OCI-LY7 (cell line): ENCODE measurements around the gene OTOP3. TPM values are rescaled to one million over a fixed set of nuclear protein-coding genes. Genes with fewer than 3 reads are reported as not detected.

Experiments used
- BruUV-seq: library from RNA; stranded (reverse); fragments of 400-500 nt; replicated peaks from 2 replicates; lab custom pipeline; 2021; lab: Mats Ljungman, UMichigan
- CTCF ChIA-PET: fragments of 300-600 bp; sonication (Branson Sonifier 250); formaldehyde crosslinking; loops from one replicate; lab custom pipeline; 2022; ENCODE audit warnings: antibody characterized with exemption; ENCODE audit not compliant: unreplicated experiment; lab: Charles Lee
- POLR2A ChIA-PET: fragments of 300-600 bp; sonication (Branson Sonifier 250); formaldehyde crosslinking; loops from one replicate; lab custom pipeline; 2022; ENCODE audit warnings: antibody characterized with exemption; lab: Charles Lee
- DNase-seq: peaks from one replicate; pipeline ENCODE4 v3.0.0-alpha.2; 2015; ENCODE audit warnings: low spot score
- H2AFZ ChIP-seq: fragments of 200-600 bp; sonication (generic), shearing (Covaris generic); 2 replicates; pipeline ENCODE4 v1.6.1; 2014; ENCODE audit warnings: mild to moderate bottlenecking, antibody characterized with exemption, low read length, moderate library complexity
- H3K27ac ChIP-seq: fragments of 200-600 bp; sonication (generic); 2 replicates; pipeline ENCODE4 v1.5.1; 2014; ENCODE audit warnings: mixed run types, low read depth, mild to moderate bottlenecking, moderate library complexity, low read length, inconsistent platforms; ENCODE audit not compliant: poor library complexity, severe bottlenecking
- H3K36me3 ChIP-seq: fragments of 200-600 bp; sonication (generic); 2 replicates; pipeline ENCODE4 v1.6.1; 2014; ENCODE audit warnings: mild to moderate bottlenecking, antibody characterized with exemption, low read length, moderate library complexity, mixed read lengths; ENCODE audit not compliant: insufficient read depth
- H3K4me1 ChIP-seq: fragments of 200-600 bp; sonication (generic); 2 replicates; pipeline ENCODE4 v1.5.1; 2014; ENCODE audit warnings: mild to moderate bottlenecking, low read length; ENCODE audit not compliant: insufficient read depth, poor library complexity, severe bottlenecking
- H3K4me2 ChIP-seq: fragments of 200-600 bp; sonication (generic); 2 replicates; pipeline ENCODE4 v1.6.1; 2014; ENCODE audit warnings: mild to moderate bottlenecking, low read length
- H3K4me3 ChIP-seq: fragments of 200-600 bp; sonication (generic); 2 replicates; pipeline ENCODE4 v1.5.1; 2014; ENCODE audit warnings: mild to moderate bottlenecking, low read depth, low read length; ENCODE audit not compliant: poor library complexity, severe bottlenecking
- H3K79me2 ChIP-seq: fragments of 200-600 bp; sonication (generic); 2 replicates; pipeline ENCODE4 v1.6.1; 2016; ENCODE audit warnings: low read depth, mild to moderate bottlenecking, low read length, moderate library complexity, mixed read lengths; ENCODE audit not compliant: insufficient read depth
- H3K9me2 ChIP-seq: fragments of 200-600 bp; sonication (generic); 2 replicates; pipeline ENCODE4 v1.6.1; 2016; ENCODE audit warnings: mild to moderate bottlenecking, low read length, mixed read lengths; ENCODE audit not compliant: insufficient read depth
- H3K9me3 ChIP-seq: fragments of 200-600 bp; sonication (generic); 2 replicates; pipeline ENCODE4 v1.6.1; 2014; ENCODE audit warnings: mild to moderate bottlenecking, mixed run types, low read length, mixed read lengths
- H4K20me1 ChIP-seq: fragments of 200-600 bp; sonication (generic); 2 replicates; pipeline ENCODE4 v1.6.1; 2014; ENCODE audit warnings: mild to moderate bottlenecking, antibody characterized with exemption, low read length, moderate library complexity, mixed read lengths; ENCODE audit not compliant: insufficient read depth
- EZH2phosphoT487 ChIP-seq: fragments of 200-600 bp; sonication (generic); IDR thresholded peaks from 2 replicates; pipeline ENCODE4 v1.6.1; 2018; ENCODE audit warnings: low read depth, borderline replicate concordance, mild to moderate bottlenecking, mixed run types, antibody characterized with exemption, low read length, moderate library complexity, mixed read lengths
- intact Hi-C: fragments of 100-400 bp; cut with micrococcal nuclease; formaldehyde crosslinking; loops from one replicate; pipeline ENCODE4 v1.10.0; 2022; ENCODE audit not compliant: unreplicated experiment
- total RNA-seq, 2 experiments: library from RNA; depleted of rRNA in 1 of 2; stranded (reverse); fragments of >200 nt in 1 of 2; shearing (Covaris generic) in 1 of 2; gene quantifications; 2 replicates each; pipeline ENCODE4 v1.2.3, GENCODE V29; 2014 to 2022
- TF ChIP-seq, protein P1 (sequence below): fragments of 200-600 bp; sonication (generic); conservative IDR thresholded peaks from 2 replicates; pipeline ENCODE4 v1.5.1; 2014; ENCODE audit warnings: mild to moderate bottlenecking, antibody characterized with exemption, low read length, moderate library complexity, mixed read lengths

Gene OTOP3
- total RNA-seq, 2 experiments from 2014 or later: not detected

DNA sequence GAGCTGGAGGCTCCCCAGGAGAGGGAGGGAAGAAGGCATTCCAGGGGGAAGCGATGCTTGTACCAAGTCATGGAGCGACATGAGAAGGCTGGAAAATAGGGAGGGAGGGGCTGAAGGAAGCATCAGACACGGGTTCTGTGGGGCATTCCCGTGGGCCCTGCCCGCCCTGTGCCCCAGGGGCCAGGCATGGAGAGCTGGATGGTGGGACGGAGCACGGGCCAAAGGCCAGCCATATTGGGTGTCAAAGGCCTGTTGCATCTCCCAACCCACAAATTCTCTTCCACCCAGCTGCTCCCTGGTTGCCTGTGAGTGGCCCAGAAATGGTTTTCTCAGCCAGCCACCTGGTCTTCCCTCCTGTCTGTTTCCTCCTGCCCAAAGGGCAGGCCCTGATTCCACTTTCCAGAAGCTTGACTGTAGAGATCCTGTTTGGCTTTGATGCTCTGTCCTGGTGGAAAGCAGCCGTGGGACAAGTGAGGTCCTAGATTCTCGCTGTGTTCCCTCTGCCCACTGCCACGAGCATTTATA lies 54.9 kb downstream of the OTOP3 start:
- ChIA-PET POLR2A (interaction anchor here (0.6 to 2.0 kb wide), 5 partner anchors 18 to 605 kb away, joined by 3 to 5 read pairs (median 4); partner anchors contain the start of gene HID1), CTCF (no interaction called here)
- intact Hi-C loops: no loop called here
- no peaks in the 10 kb centered on the region for H4K20me1 ChIP-seq
- H3K79me2 ChIP-seq: no peaks in the 10 kb centered on the region
- H3K4me2 ChIP-seq: no peak overlapping the region
- no peaks in the 10 kb centered on the region for H3K9me3 ChIP-seq
- DNase-seq: no peak
- no peak overlapping the region for H2AFZ ChIP-seq
- H3K36me3 ChIP-seq: no peaks in the 10 kb centered on the region
- H3K9me2 ChIP-seq: no peaks in the 10 kb centered on the region
- TF ChIP-seq EZH2phosphoT487: no peak
- TF ChIP-seq, protein P1, sequence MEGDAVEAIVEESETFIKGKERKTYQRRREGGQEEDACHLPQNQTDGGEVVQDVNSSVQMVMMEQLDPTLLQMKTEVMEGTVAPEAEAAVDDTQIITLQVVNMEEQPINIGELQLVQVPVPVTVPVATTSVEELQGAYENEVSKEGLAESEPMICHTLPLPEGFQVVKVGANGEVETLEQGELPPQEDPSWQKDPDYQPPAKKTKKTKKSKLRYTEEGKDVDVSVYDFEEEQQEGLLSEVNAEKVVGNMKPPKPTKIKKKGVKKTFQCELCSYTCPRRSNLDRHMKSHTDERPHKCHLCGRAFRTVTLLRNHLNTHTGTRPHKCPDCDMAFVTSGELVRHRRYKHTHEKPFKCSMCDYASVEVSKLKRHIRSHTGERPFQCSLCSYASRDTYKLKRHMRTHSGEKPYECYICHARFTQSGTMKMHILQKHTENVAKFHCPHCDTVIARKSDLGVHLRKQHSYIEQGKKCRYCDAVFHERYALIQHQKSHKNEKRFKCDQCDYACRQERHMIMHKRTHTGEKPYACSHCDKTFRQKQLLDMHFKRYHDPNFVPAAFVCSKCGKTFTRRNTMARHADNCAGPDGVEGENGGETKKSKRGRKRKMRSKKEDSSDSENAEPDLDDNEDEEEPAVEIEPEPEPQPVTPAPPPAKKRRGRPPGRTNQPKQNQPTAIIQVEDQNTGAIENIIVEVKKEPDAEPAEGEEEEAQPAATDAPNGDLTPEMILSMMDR: no peak
- H3K4me1 ChIP-seq: peaks cover 25% of the 10 kb centered on the region
- no peak overlapping the region for H3K27ac ChIP-seq
- H3K4me3 ChIP-seq: no peak overlapping the region
- BruUV-seq: no TSS peak

DNA sequence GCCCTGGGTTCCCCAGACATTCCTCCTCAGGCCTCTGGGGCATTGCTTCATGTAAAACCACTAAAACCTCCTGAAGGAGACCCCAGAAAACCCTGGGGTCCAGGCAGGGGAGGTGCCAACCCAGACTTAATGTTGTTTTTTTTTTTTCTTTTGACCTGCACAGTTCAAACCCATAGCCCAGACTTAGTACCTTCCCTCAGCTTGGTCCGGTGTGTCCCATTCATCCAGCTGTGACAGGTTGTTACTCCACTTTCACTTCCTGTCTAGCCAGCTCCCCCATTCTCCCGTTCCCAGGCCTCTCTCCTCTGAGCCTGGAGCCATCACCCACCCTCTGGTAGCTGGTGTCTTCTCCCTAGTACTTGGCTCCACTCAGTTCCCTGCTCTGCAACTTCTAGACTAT lies 56.5 kb downstream of the OTOP3 start:
- no peaks in the 10 kb centered on the region for H3K36me3 ChIP-seq
- intact Hi-C loops: no loop called here
- H4K20me1 ChIP-seq: no peaks in the 10 kb centered on the region
- peaks cover 16% of the 10 kb centered on the region for H3K4me1 ChIP-seq
- no TSS peak for BruUV-seq
- no peak overlapping the region for H3K4me3 ChIP-seq
- ChIA-PET POLR2A (interaction anchor here (2.0 kb wide), 1 partner anchor 20 kb away, joined by 5 read pairs; the partner anchor contains the start of gene HID1), CTCF (interaction anchor here (0.5 kb wide), 1 partner anchor 164 kb away, joined by 3 read pairs; no protein-coding TSS in a partner anchor)
- no peaks in the 10 kb centered on the region for H3K79me2 ChIP-seq
- H3K9me2 ChIP-seq: no peaks in the 10 kb centered on the region
- no peak overlapping the region for H2AFZ ChIP-seq
- H3K4me2 ChIP-seq: no peak overlapping the region
- TF ChIP-seq EZH2phosphoT487: no peak
- TF ChIP-seq, protein P1: no peak
- DNase-seq: no peak
- no peaks in the 10 kb centered on the region for H3K9me3 ChIP-seq
- no peak overlapping the region for H3K27ac ChIP-seq

DNA sequence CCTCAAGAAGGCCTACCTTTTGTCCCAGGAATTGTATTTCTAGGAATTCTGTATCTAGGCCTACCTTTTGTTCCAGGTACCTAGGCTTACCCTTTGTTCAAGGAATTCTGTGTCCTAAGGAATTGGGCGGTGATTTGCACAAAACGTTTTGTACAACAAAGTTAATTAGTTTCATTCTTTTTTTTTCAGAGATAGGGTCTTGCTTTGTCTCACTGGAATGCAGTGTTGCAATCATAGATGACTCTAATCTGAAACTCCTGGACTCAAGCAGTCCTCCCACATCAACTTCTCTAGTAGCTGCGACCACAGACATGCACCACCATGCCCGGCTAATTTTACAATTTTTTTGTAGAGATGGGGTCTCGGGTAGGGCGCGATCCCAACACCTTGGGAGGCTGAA lies 58.7 kb downstream of the OTOP3 start:
- H3K9me3 ChIP-seq: no peaks in the 10 kb centered on the region
- ChIA-PET POLR2A (no interaction called here), CTCF (no interaction called here)
- intact Hi-C loops: no loop called here
- TF ChIP-seq, protein P1: no peak
- no peak for TF ChIP-seq EZH2phosphoT487
- no peaks in the 10 kb centered on the region for H4K20me1 ChIP-seq
- H3K36me3 ChIP-seq: no peaks in the 10 kb centered on the region
- peaks cover 8% of the 10 kb centered on the region for H3K4me1 ChIP-seq
- no peaks in the 10 kb centered on the region for H3K79me2 ChIP-seq
- H2AFZ ChIP-seq: no peak overlapping the region
- no peak overlapping the region for H3K27ac ChIP-seq
- H3K9me2 ChIP-seq: no peaks in the 10 kb centered on the region
- H3K4me3 ChIP-seq: no peak overlapping the region
- no peak overlapping the region for H3K4me2 ChIP-seq
- no peak for DNase-seq
- BruUV-seq: no TSS peak
